Amniotic stem cell (primary cell): Measurements from ENCODE around the gene PET117.
"Not testable (repeated sequence)": the region's sequence is repeated elsewhere in the genome, so short reads cannot be mapped to it uniquely, and the experiment has no call there.

ENCODE experiments used
- DNase-seq: peaks from one replicate; lab custom pipeline; 2025; lab: John Stamatoyannopoulos, UW

The PET117 gene

GRCh38 chr20:18137412-18138265 lies at the start of gene PET117, which contains the start of gene KAT14:
Gene PET117 (plus strand): TSS chr20:18137863. CDS start chr20:18137956, 93 bp downstream.
Gene KAT14 (plus strand): TSS chr20:18137863. CDS start chr20:18142661, 4,798 bp downstream.
- peak; percentile 87 for DNase-seq

GRCh38 chr20:18088298-18088697 lies 49.4 kb upstream of the PET117 start:
- DNase-seq = not testable (repeated sequence)

- not testable (repeated sequence) for DNase-seq
Measured at GRCh38 chr20:18088841-18089240, 48.8 kb upstream of the PET117 start.

- no peak for DNase-seq
Measured at GRCh38 chr20:18090044-18090443, 47.6 kb upstream of the PET117 start.

- DNase-seq = no peak
Measured at GRCh38 chr20:18090477-18090876, 47.2 kb upstream of the PET117 start.

GRCh38 chr20:18091623-18092022 lies 46.0 kb upstream of the PET117 start:
- no peak for DNase-seq

- no peak for DNase-seq
Measured at GRCh38 chr20:18092890-18093289, 44.8 kb upstream of the PET117 start.

GRCh38 chr20:18093388-18093787 lies 44.3 kb upstream of the PET117 start:
- DNase-seq = no peak

- no peak for DNase-seq
Measured at GRCh38 chr20:18094191-18094590, 43.5 kb upstream of the PET117 start.

- not testable (repeated sequence) for DNase-seq
Measured at GRCh38 chr20:18100569-18100968, 37.1 kb upstream of the PET117 start.

GRCh38 chr20:18101125-18101810 lies 36.4 kb upstream of the PET117 start:
- no peak for DNase-seq

GRCh38 chr20:18103497-18103896 lies 34.2 kb upstream of the PET117 start:
- no peak for DNase-seq

- no peak for DNase-seq
Measured at GRCh38 chr20:18108326-18108725, 29.3 kb upstream of the PET117 start.

GRCh38 chr20:18128574-18128973 lies 9.1 kb upstream of the PET117 start:
- not testable (repeated sequence) for DNase-seq

GRCh38 chr20:18132663-18133062 lies 5.0 kb upstream of the PET117 start:
- no peak for DNase-seq

GRCh38 chr20:18133962-18134361 lies 3.7 kb upstream of the PET117 start:
- no peak for DNase-seq

GRCh38 chr20:18138266-18138582 lies 561 bp downstream of the PET117 start:
- DNase-seq = no peak

- no peak for DNase-seq
Measured at GRCh38 chr20:18138639-18139583, 1.2 kb downstream of the PET117 start.

- DNase-seq = no peak
Measured at GRCh38 chr20:18139832-18140231, 2.2 kb downstream of the PET117 start.

GRCh38 chr20:18144541-18145099 lies 7.0 kb downstream of the PET117 start:
- DNase-seq = no peak

- no peak for DNase-seq
Measured at GRCh38 chr20:18154342-18154741, 16.7 kb downstream of the PET117 start.

- DNase-seq = no peak
Measured at GRCh38 chr20:18156045-18156444, 18.4 kb downstream of the PET117 start.
